ENCODE measurements around the gene USF3.

DNA sequence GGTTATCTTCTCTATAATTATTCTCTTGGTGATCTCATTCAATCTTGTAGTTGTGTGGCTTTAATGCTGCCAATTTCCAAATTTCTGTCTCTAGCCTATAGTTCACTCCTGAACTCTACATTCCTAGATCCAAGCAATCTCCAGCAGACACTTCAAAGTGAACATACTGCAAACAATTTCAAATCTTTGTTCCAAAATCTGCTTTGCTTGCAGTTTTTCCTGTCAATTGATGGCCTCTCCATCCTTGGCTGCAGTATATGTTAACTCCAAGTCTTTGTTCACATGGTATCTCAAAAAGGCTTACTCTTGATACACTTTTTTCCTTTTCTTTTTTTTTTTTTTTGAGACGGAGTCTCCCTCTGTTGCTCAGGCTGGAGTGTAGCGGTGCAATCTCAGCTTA, 32.2 kb upstream of the USF3 start:
- TF ChIP-seq, protein P1, sequence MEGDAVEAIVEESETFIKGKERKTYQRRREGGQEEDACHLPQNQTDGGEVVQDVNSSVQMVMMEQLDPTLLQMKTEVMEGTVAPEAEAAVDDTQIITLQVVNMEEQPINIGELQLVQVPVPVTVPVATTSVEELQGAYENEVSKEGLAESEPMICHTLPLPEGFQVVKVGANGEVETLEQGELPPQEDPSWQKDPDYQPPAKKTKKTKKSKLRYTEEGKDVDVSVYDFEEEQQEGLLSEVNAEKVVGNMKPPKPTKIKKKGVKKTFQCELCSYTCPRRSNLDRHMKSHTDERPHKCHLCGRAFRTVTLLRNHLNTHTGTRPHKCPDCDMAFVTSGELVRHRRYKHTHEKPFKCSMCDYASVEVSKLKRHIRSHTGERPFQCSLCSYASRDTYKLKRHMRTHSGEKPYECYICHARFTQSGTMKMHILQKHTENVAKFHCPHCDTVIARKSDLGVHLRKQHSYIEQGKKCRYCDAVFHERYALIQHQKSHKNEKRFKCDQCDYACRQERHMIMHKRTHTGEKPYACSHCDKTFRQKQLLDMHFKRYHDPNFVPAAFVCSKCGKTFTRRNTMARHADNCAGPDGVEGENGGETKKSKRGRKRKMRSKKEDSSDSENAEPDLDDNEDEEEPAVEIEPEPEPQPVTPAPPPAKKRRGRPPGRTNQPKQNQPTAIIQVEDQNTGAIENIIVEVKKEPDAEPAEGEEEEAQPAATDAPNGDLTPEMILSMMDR (IDR thresholded peaks at IDR 0.05), result no peak
- no peak for TF ChIP-seq POLR2A (IDR thresholded peaks at IDR 0.05)

Measured in heart left ventricle (tissue), 13 donors.